ENCODE measurements around the gene ACTR1A.
"Not testable (repeated sequence)": the region's sequence is repeated elsewhere in the genome, so short reads cannot be mapped to it uniquely, and the experiment has no call there.

Gene ACTR1A

GRCh38 chr10:102480396-102480795, 22.1 kb downstream of the ACTR1A start:
- DNase-seq, result no peak

- DNase-seq, result no peak
Measured at GRCh38 chr10:102479651-102480050, 22.9 kb downstream of the ACTR1A start.

GRCh38 chr10:102476466-102477141, 25.9 kb downstream of the ACTR1A start:
- no peak for DNase-seq

- DNase-seq, result no peak
Measured at GRCh38 chr10:102475451-102476040, 27.0 kb downstream of the ACTR1A start.

- no peak for DNase-seq
Measured at GRCh38 chr10:102473445-102474331, 28.8 kb downstream of the ACTR1A start.

- DNase-seq, result no peak
Measured at GRCh38 chr10:102470579-102471546, 31.6 kb downstream of the ACTR1A start.

GRCh38 chr10:102468683-102469082, 33.8 kb downstream of the ACTR1A start:
- no peak for DNase-seq

GRCh38 chr10:102467971-102468438, 34.5 kb downstream of the ACTR1A start:
- no peak for DNase-seq

- no peak for DNase-seq
Measured at GRCh38 chr10:102467318-102467717, 35.2 kb downstream of the ACTR1A start.

GRCh38 chr10:102465466-102465865, 37.0 kb downstream of the ACTR1A start:
- DNase-seq, result no peak

GRCh38 chr10:102463983-102464382, 38.5 kb downstream of the ACTR1A start:
- DNase-seq, result no peak

- DNase-seq, result no peak
Measured at GRCh38 chr10:102462512-102463054, 39.9 kb downstream of the ACTR1A start.

GRCh38 chr10:102461187-102462054, 41.1 kb downstream of the ACTR1A start:
- peak; percentile 65 for DNase-seq

- no peak for DNase-seq
Measured at GRCh38 chr10:102460836-102461186, 41.7 kb downstream of the ACTR1A start.

- no peak for DNase-seq
Measured at GRCh38 chr10:102458656-102459055, 43.9 kb downstream of the ACTR1A start.

- no peak for DNase-seq
Measured at GRCh38 chr10:102457591-102458150, 44.8 kb downstream of the ACTR1A start.

- DNase-seq, result no peak
Measured at GRCh38 chr10:102455893-102456471, 46.5 kb downstream of the ACTR1A start.

- DNase-seq, result not testable (repeated sequence)
Measured at GRCh38 chr10:102454662-102455487, 47.6 kb downstream of the ACTR1A start.

GRCh38 chr10:102453502-102453901, 49.0 kb downstream of the ACTR1A start:
- no peak for DNase-seq
